HEK293 (cell line): ENCODE data around the gene INCA1.

Experiments used
- CTCF ChIA-PET: fragments of 350-600 bp; formaldehyde crosslinking; extraction: SDS; loops from one replicate; lab custom pipeline; 2021; ENCODE audit warnings: antibody characterized with exemption; lab: Yijun Ruan, JAX
- POLR2A ChIA-PET: fragments of 300-600 bp; formaldehyde crosslinking; extraction: SDS; loops from one replicate; lab custom pipeline; 2020; ENCODE audit warnings: antibody characterized with exemption, inconsistent platforms; lab: Yijun Ruan, JAX
- H3K27ac ChIP-seq: fragments of 200-500 bp; sonication (Bioruptor generic); 2 replicates; pipeline ENCODE4 v1.5.1; 2014; ENCODE audit warnings: low read depth, low read length, control low read depth, inconsistent platforms; ENCODE audit errors: extremely low read depth
- H3K36me3 ChIP-seq, 2 experiments: fragments of 200-500 bp in 1 of 2; sonication (Bioruptor generic) in 1 of 2; 1 replicate in 1 of 2; 2 replicates in 1 of 2; pipeline ENCODE4 v1.5.1; 2014 to 2017; ENCODE audit warnings: inconsistent platforms in 2 of 2, low read length in 2 of 2; ENCODE audit not compliant: control insufficient read depth in 2 of 2, insufficient read depth in 1 of 2
- H3K4me1 ChIP-seq: fragments of 200-500 bp; sonication (Bioruptor generic); 2 replicates; pipeline ENCODE4 v1.5.1; 2014; ENCODE audit warnings: mild to moderate bottlenecking, low read length, inconsistent platforms; ENCODE audit not compliant: control insufficient read depth, insufficient read depth
- H3K4me3 ChIP-seq: 2 replicates; pipeline ENCODE4 v1.5.1; 2011; ENCODE audit warnings: low read depth, mild to moderate bottlenecking, control low read depth, low read length, moderate library complexity
- H3K9me3 ChIP-seq: fragments of 200-500 bp; sonication (Bioruptor generic); 2 replicates; pipeline ENCODE4 v1.5.1; 2014; ENCODE audit warnings: low read depth, low read length, inconsistent platforms; ENCODE audit not compliant: control insufficient read depth, insufficient read depth
- BCL11A ChIP-seq: fragments of 450-650 bp; formaldehyde crosslinking; IDR thresholded peaks from 2 replicates; pipeline ENCODE4 v1.5.1; 2016; ENCODE audit warnings: low read depth, missing biosample characterization, missing genetic modification characterization
- GLIS1 ChIP-seq: fragments of 450-650 bp; formaldehyde crosslinking; IDR thresholded peaks from 2 replicates; pipeline ENCODE4 v1.5.1; 2016; ENCODE audit warnings: missing biosample characterization, missing genetic modification characterization
- GLIS2 ChIP-seq: fragments of 450-650 bp; formaldehyde crosslinking; IDR thresholded peaks from 2 replicates; pipeline ENCODE4 v1.5.1; 2016; ENCODE audit warnings: missing biosample characterization, missing genetic modification characterization
- KLF16 ChIP-seq: fragments of 450-650 bp; formaldehyde crosslinking; IDR thresholded peaks from 2 replicates; pipeline ENCODE4 v1.5.1; 2017; ENCODE audit warnings: missing biosample characterization, missing genetic modification characterization
- MEIS1 ChIP-seq: sonication (generic); formaldehyde crosslinking; IDR thresholded peaks from 2 replicates; pipeline ENCODE4 v1.8.1; 2022; ENCODE audit warnings: missing genetic modification reagents, mild to moderate bottlenecking, borderline replicate concordance
- PRDM6 ChIP-seq: fragments of 450-650 bp; formaldehyde crosslinking; IDR thresholded peaks from 2 replicates; pipeline ENCODE4 v1.5.1; 2017; ENCODE audit warnings: missing biosample characterization, missing genetic modification characterization
- RBAK ChIP-seq: fragments of 450-650 bp; formaldehyde crosslinking; IDR thresholded peaks from 2 replicates; pipeline ENCODE4 v1.5.1; 2016; ENCODE audit warnings: missing biosample characterization, missing genetic modification characterization
- WT1 ChIP-seq: fragments of 450-650 bp; formaldehyde crosslinking; IDR thresholded peaks from 2 replicates; pipeline ENCODE4 v1.5.1; 2016; ENCODE audit warnings: missing biosample characterization, missing genetic modification characterization
- ZBTB10 ChIP-seq: fragments of 450-650 bp; formaldehyde crosslinking; IDR thresholded peaks from 2 replicates; pipeline ENCODE4 v1.5.1; 2016; ENCODE audit warnings: missing biosample characterization, missing genetic modification characterization
- ZBTB11 ChIP-seq: fragments of 450-650 bp; formaldehyde crosslinking; conservative IDR thresholded peaks from 2 replicates; pipeline ENCODE4 v1.5.1; 2016; ENCODE audit warnings: low read depth, missing biosample characterization, missing genetic modification characterization
- ZBTB20 ChIP-seq: fragments of 450-650 bp; formaldehyde crosslinking; IDR thresholded peaks from 2 replicates; pipeline ENCODE4 v1.5.1; 2016; ENCODE audit warnings: missing biosample characterization, missing genetic modification characterization
- ZFP69B ChIP-seq: fragments of 450-650 bp; formaldehyde crosslinking; IDR thresholded peaks from 2 replicates; pipeline ENCODE4 v1.5.1; 2016; ENCODE audit warnings: missing biosample characterization, missing genetic modification characterization
- ZIC2 ChIP-seq: fragments of 450-650 bp; formaldehyde crosslinking; IDR thresholded peaks from 2 replicates; pipeline ENCODE4 v1.5.1; 2016; ENCODE audit warnings: missing biosample characterization, missing genetic modification characterization
- ZNF10 ChIP-seq: fragments of 450-650 bp; formaldehyde crosslinking; IDR thresholded peaks from 2 replicates; pipeline ENCODE4 v1.5.1; 2017; ENCODE audit warnings: missing biosample characterization, missing genetic modification characterization
- ZNF221 ChIP-seq: fragments of 450-650 bp; formaldehyde crosslinking; IDR thresholded peaks from 2 replicates; pipeline ENCODE4 v1.5.1; 2017; ENCODE audit warnings: missing biosample characterization, missing genetic modification characterization, borderline replicate concordance
- ZNF341 ChIP-seq: fragments of 450-650 bp; formaldehyde crosslinking; IDR thresholded peaks from 2 replicates; pipeline ENCODE4; 2016; ENCODE audit warnings: low read depth, missing biosample characterization, missing genetic modification characterization
- ZNF560 ChIP-seq: fragments of 450-650 bp; formaldehyde crosslinking; IDR thresholded peaks from 2 replicates; pipeline ENCODE4 v1.5.1; 2017; ENCODE audit warnings: missing biosample characterization, missing genetic modification characterization, borderline replicate concordance
- ZNF585B ChIP-seq: fragments of 450-650 bp; formaldehyde crosslinking; IDR thresholded peaks from 2 replicates; pipeline ENCODE4 v1.5.1; 2016; ENCODE audit warnings: missing biosample characterization, missing genetic modification characterization
- ZNF600 ChIP-seq: fragments of 450-650 bp; formaldehyde crosslinking; IDR thresholded peaks from 2 replicates; pipeline ENCODE4 v1.5.1; 2016; ENCODE audit warnings: missing biosample characterization, missing genetic modification characterization
- ZNF623 ChIP-seq: fragments of 450-650 bp; formaldehyde crosslinking; IDR thresholded peaks from 2 replicates; pipeline ENCODE4 v1.5.1; 2016; ENCODE audit warnings: missing biosample characterization, missing genetic modification characterization
- ZNF624 ChIP-seq: fragments of 450-650 bp; formaldehyde crosslinking; IDR thresholded peaks from 2 replicates; pipeline ENCODE4 v1.5.1; 2017; ENCODE audit warnings: missing biosample characterization, missing genetic modification characterization
- ZNF639 ChIP-seq: fragments of 450-650 bp; formaldehyde crosslinking; IDR thresholded peaks from 2 replicates; pipeline ENCODE4 v1.5.1; 2016; ENCODE audit warnings: missing biosample characterization, missing genetic modification characterization
- ZNF658 ChIP-seq: fragments of 450-650 bp; formaldehyde crosslinking; IDR thresholded peaks from 2 replicates; pipeline ENCODE4; 2016; ENCODE audit warnings: missing biosample characterization, missing genetic modification characterization
- ZNF670 ChIP-seq: fragments of 450-650 bp; formaldehyde crosslinking; IDR thresholded peaks from 2 replicates; pipeline ENCODE4 v1.5.1; 2016; ENCODE audit warnings: missing biosample characterization, missing genetic modification characterization, low read depth
- ZNF701 ChIP-seq: fragments of 450-650 bp; formaldehyde crosslinking; IDR thresholded peaks from 2 replicates; pipeline ENCODE4 v1.5.1; 2016; ENCODE audit warnings: missing biosample characterization, missing genetic modification characterization
- ZNF747 ChIP-seq: fragments of 450-650 bp; formaldehyde crosslinking; IDR thresholded peaks from 2 replicates; pipeline ENCODE4 v1.5.1; 2016; ENCODE audit warnings: missing biosample characterization, missing genetic modification characterization
- ZNF776 ChIP-seq: fragments of 450-650 bp; formaldehyde crosslinking; IDR thresholded peaks from 2 replicates; pipeline ENCODE4 v1.5.0; 2017; ENCODE audit warnings: missing biosample characterization, missing genetic modification characterization, borderline replicate concordance
- ZNF785 ChIP-seq: fragments of 450-650 bp; formaldehyde crosslinking; IDR thresholded peaks from 2 replicates; pipeline ENCODE4 v1.5.1; 2016; ENCODE audit warnings: missing biosample characterization, missing genetic modification characterization

INCA1 gene

GRCh38 chr17:4998732-4999429 is 1.6 kb upstream of the INCA1 start (continued):
- TF ChIP-seq PRDM6 = no peak
- no peak for TF ChIP-seq BCL11A (tag by site-specific recombination)
- no peak for TF ChIP-seq ZNF670 (tag by site-specific recombination)
- no peak for TF ChIP-seq ZNF585B (tag by site-specific recombination)
- no peak for TF ChIP-seq ZNF658 (tag by site-specific recombination)
- no peak for TF ChIP-seq ZNF639 (tag by site-specific recombination)
- TF ChIP-seq ZNF701 (tag by site-specific recombination) = no peak
- TF ChIP-seq ZNF623 (tag by site-specific recombination) = no peak
- TF ChIP-seq ZNF624 (tag by site-specific recombination) = no peak
- no peak for TF ChIP-seq ZNF785 (tag by site-specific recombination)
- TF ChIP-seq ZNF221 (tag by site-specific recombination) = no peak
- no peak for TF ChIP-seq ZNF747

GRCh38 chr17:4998027-4998731 is 857 bp upstream of the INCA1 start:
- Histone ChIP-seq H3K36me3 (peaks cover 6 to 27% of the 10 kb centered on the region in 2 experiments; a peak in 2 of 3 replicates), H3K27ac (peak overlapping the region; percentile 77; the same call in 1 of the 2 replicates), H3K9me3 (no peaks in the 10 kb centered on the region), H3K4me1 (peaks cover 14% of the 10 kb centered on the region), H3K4me3 (peak overlapping the region; percentile 65)
- CTCF ChIA-PET = interaction anchor here (0.6 to 3.1 kb wide), 6 partner anchors 9 to 209 kb away, joined by 3 to 21 read pairs (median 4); partner anchors contain the start of gene CAMTA2
- POLR2A ChIA-PET = interaction anchor here (0.7 to 2.5 kb wide), 16 partner anchors 9 to 442 kb away, joined by 3 to 27 read pairs (median 4); partner anchors contain the start of genes CAMTA2, ENO3, PELP1 and PFN1
- TF ChIP-seq ZNF10 (tag by site-specific recombination) (no peak), ZBTB11 (no peak; the same call in 1 of the 2 replicates), ZNF776 (no peak), ZIC2 (tag by site-specific recombination) (peak; percentile 41; the same call in 1 of the 2 replicates), ZNF341 (tag by site-specific recombination) (peak; percentile 80), ZNF600 (tag by site-specific recombination) (peak; percentile 72), KLF16 (tag by site-specific recombination) (peak; percentile 32; the same call in 1 of the 2 replicates), MEIS1 (CRISPR knock-in tag) (no peak), GLIS2 (tag by site-specific recombination) (peak; percentile 93), ZBTB20 (tag by site-specific recombination) (no peak), ZBTB10 (no peak), WT1 (no peak), GLIS1 (tag by site-specific recombination) (peak; percentile 42), ZNF560 (tag by site-specific recombination) (no peak), RBAK (no peak), ZFP69B (tag by site-specific recombination) (no peak)
